Vagina (tissue), 2 donors: ENCODE data around the gene BTG3. TPM values are rescaled to one million over a fixed set of nuclear protein-coding genes. Genes with fewer than 3 reads are reported as not detected.

Experiments used
- DNase-seq, 2 donors: peaks; one replicate each; pipeline ENCODE4 v3.0.0-alpha.2; 2017; ENCODE audit errors: extremely low spot score in 2 of 2
- H3K27ac ChIP-seq: fragments of 200-600 bp; sonication (generic); one replicate; pipeline ENCODE4 v1.5.1; 2019
- H3K27me3 ChIP-seq: fragments of 200-600 bp; sonication (generic); one replicate; pipeline ENCODE4 v1.5.1; 2019
- H3K36me3 ChIP-seq, 2 donors: fragments of 200-600 bp; sonication (generic); one replicate each; pipeline ENCODE4 v1.5.1; 2017 to 2019
- H3K4me1 ChIP-seq: fragments of 200-600 bp; sonication (generic); one replicate; pipeline ENCODE4 v1.5.1; 2019
- H3K4me3 ChIP-seq, 2 donors: fragments of 200-600 bp; sonication (generic); 1 replicate in 1 of 2; 2 replicates in 1 of 2; pipeline ENCODE4 v1.5.1; 2016 to 2019
- H3K9me3 ChIP-seq: fragments of 200-600 bp; sonication (generic); one replicate; pipeline ENCODE4 v1.5.1; 2019
- POLR2A ChIP-seq, 2 donors: fragments of 450-650 bp; IDR thresholded peaks; one replicate each; pipeline ENCODE4 v1.6.1; 2017; ENCODE audit warnings: antibody characterized with exemption in 2 of 2, mild to moderate bottlenecking in 2 of 2, moderate library complexity in 2 of 2
- POLR2AphosphoS5 ChIP-seq, 2 donors: sonication (generic); formaldehyde crosslinking; IDR thresholded peaks; one replicate each; pipeline ENCODE4 v1.9.0; 2017; ENCODE audit warnings: antibody characterized with exemption in 2 of 2, mild to moderate bottlenecking in 2 of 2, low read depth in 1 of 2; ENCODE audit not compliant: insufficient read depth in 1 of 2
- intact Hi-C: fragments of 100-400 bp; cut with DNase I; formaldehyde crosslinking; loops from one replicate; pipeline ENCODE4 v1.15.1; 2023
- total RNA-seq: library from RNA; depleted of rRNA; stranded (reverse); fragments of >200 nt; gene quantifications from one replicate; pipeline ENCODE4 v1.2.3, GENCODE V29; 2016
- TF ChIP-seq, protein P1 (sequence below), 3 experiments: fragments of 450-650 bp in 2 of 3; fragments of 200-600 bp in 1 of 3; sonication (generic) in 1 of 3; IDR thresholded peaks; one replicate each; pipeline ENCODE4 v1.5.1; 2017 to 2019; ENCODE audit warnings: antibody characterized with exemption in 3 of 3, mild to moderate bottlenecking in 2 of 3, moderate library complexity in 2 of 3

Gene BTG3
- total RNA-seq, 1 donor from 2014 or later: 70.0 TPM

DNA sequence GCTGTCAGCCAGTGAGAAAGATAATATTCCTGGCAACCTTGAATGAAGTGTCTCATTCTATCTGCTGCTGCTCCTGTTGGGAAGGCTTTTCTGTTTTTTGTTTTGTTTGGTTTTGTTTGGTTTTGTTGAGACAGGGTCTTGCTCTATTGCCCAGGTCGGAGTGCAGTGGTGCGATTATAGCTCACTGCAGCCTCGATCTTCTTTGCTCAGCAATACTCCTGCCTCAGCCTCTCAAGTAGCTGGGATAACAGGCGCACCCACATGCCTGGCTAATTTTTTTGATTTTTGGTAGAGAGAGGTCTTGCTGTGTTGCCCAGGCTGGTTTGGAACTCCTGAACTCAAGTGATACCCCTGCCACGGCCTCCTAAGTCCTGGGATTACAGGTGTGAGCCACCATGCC, 37.6 kb downstream of the BTG3 start:
- intact Hi-C loops: no loop called here
- Histone ChIP-seq H3K27me3 (no peaks in the 10 kb centered on the region), H3K4me3 (no peak overlapping the region), H3K9me3 (no peaks in the 10 kb centered on the region), H3K4me1 (peaks cover 5% of the 10 kb centered on the region), H3K36me3 (no peaks in the 10 kb centered on the region), H3K27ac (no peak overlapping the region)
- DNase-seq: no peak
- no peak for TF ChIP-seq POLR2A (IDR thresholded peaks at IDR 0.05)
- no peak for TF ChIP-seq POLR2AphosphoS5 (IDR thresholded peaks at IDR 0.05; ENCODE audit: insufficient read depth in 1 of 2, low read depth in 1 of 2)
- TF ChIP-seq, protein P1, sequence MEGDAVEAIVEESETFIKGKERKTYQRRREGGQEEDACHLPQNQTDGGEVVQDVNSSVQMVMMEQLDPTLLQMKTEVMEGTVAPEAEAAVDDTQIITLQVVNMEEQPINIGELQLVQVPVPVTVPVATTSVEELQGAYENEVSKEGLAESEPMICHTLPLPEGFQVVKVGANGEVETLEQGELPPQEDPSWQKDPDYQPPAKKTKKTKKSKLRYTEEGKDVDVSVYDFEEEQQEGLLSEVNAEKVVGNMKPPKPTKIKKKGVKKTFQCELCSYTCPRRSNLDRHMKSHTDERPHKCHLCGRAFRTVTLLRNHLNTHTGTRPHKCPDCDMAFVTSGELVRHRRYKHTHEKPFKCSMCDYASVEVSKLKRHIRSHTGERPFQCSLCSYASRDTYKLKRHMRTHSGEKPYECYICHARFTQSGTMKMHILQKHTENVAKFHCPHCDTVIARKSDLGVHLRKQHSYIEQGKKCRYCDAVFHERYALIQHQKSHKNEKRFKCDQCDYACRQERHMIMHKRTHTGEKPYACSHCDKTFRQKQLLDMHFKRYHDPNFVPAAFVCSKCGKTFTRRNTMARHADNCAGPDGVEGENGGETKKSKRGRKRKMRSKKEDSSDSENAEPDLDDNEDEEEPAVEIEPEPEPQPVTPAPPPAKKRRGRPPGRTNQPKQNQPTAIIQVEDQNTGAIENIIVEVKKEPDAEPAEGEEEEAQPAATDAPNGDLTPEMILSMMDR (IDR thresholded peaks at IDR 0.05): no peak

DNA sequence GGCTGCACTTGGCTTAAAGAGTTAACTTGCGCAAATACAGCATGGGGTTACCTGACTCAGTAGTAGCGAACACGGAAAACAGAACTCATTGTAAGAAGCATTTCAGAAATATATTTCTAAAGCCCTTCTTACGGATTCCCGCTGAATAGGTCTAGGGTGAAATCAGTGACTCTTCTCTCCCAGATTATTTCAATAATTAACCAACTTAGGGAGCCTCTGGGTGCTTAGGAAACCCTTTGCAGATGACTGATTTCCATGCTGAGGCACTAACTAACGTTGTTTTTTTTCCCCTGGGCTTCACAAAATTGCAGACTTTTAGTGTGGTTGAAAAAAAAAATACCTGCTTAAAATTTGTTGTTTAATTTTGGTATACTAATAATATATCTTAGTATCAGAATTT, 40.3 kb downstream of the BTG3 start:
- peaks cover 5% of the 10 kb centered on the region for H3K4me1 ChIP-seq
- H3K27me3 ChIP-seq: no peaks in the 10 kb centered on the region
- H3K4me3 ChIP-seq: no peak overlapping the region
- no peaks in the 10 kb centered on the region for H3K36me3 ChIP-seq
- intact Hi-C loops: no loop called here
- H3K27ac ChIP-seq: no peak overlapping the region
- DNase-seq: no peak
- no peaks in the 10 kb centered on the region for H3K9me3 ChIP-seq
- TF ChIP-seq POLR2A (IDR thresholded peaks at IDR 0.05): no peak
- TF ChIP-seq POLR2AphosphoS5 (IDR thresholded peaks at IDR 0.05; ENCODE audit: insufficient read depth in 1 of 2, low read depth in 1 of 2): no peak
- TF ChIP-seq, protein P1 (IDR thresholded peaks at IDR 0.05): no peak

DNA sequence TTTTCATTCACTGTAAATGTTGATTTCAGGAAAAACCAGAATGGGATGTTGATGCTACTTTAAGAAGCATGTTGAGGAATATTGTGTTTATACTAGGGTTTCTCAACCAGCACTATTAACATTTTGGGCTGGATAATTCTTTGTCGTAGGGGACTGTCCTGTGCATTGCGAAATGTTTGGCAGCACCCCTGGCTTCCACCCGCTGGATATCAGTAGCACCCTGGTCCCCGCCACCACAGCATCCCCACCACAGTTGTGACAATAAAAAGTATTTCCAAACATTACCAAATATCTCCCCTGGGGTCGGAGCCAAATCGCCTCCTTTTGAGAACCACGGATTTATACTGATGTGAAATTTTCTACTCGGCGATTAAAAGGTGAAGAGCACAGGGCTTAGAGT, 41.9 kb downstream of the BTG3 start:
- Histone ChIP-seq H3K27ac (no peak overlapping the region), H3K27me3 (no peaks in the 10 kb centered on the region), H3K4me1 (no peaks in the 10 kb centered on the region), H3K9me3 (no peaks in the 10 kb centered on the region), H3K4me3 (no peak overlapping the region), H3K36me3 (no peaks in the 10 kb centered on the region)
- TF ChIP-seq, protein P1 (IDR thresholded peaks at IDR 0.05): no peak
- TF ChIP-seq POLR2A (IDR thresholded peaks at IDR 0.05) (no peak), POLR2AphosphoS5 (IDR thresholded peaks at IDR 0.05; ENCODE audit: insufficient read depth in 1 of 2, low read depth in 1 of 2) (no peak)
- intact Hi-C loops: no loop called here
- no peak for DNase-seq

DNA sequence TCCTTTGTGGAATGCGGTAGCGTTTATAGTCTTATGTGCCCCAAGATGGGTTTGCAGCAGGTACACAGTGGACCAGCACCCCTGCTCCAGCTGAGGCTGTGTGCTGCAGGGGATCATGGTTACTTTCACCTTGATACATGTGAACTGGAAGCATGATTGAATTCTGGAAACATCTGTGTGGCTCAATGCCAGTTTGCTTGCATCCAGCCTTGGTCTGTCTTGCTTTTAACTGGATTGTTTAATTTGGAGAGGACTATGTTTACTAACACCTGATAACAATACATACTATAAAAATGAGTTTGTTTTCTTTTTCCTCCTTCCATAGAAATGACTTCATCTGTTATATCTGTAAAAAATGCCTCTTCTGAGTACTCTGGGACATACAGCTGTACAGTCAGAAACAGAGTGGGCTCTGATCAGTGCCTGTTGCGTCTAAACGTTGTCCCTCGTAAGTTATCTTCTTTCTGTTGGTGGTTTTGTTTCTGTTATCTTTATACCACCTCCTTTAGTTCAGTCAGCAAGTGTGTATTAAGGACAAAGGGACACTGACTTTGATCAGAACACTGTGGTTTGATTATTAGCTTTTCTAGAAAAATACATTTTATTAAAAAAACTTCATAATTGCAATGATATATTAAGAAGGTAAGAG, 52.2 kb downstream of the BTG3 start:
- Histone ChIP-seq H3K36me3 (no peaks in the 10 kb centered on the region), H3K27ac (no peak overlapping the region)
- TF ChIP-seq POLR2A (IDR thresholded peaks at IDR 0.05) (no peak), POLR2AphosphoS5 (IDR thresholded peaks at IDR 0.05; ENCODE audit: insufficient read depth in 1 of 2, low read depth in 1 of 2) (no peak)
- TF ChIP-seq, protein P1 (IDR thresholded peaks at IDR 0.05): no peak

DNA sequence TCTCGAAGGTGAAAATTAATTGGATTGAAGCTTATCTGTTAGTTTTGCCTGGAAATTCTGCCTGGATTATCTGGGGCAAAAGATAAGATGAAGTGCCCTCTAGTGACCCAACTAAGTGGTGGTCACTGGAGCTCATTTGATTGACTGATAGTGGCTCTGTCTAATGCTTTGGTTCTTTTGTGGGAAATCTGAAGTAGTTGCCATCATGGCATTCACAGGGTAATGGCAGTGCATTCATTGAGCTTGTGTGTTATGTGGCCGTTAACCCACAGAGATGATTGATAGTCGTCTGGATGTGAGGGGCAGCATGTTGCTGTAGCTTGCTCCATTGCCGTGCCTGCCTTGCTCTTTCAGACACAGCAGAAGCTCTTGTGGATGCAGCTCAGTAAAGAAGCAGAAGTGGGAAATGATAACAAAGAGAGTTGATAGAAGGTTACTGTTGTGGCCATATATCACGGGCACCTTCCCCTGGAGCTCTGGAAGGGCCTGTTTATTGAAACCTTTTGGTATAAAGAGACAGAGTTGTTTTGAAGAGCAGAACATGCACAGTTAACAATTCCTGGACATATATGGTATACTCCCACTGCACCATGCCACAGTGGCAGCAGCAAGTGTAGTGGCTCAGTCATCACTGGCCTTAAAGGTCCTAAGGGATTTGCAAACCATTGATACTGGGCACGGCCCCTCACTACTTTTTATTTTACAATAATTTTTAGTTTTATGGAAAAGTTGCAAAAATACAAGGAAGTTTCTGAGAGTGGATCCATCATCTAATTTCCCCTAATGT, 57.8 kb downstream of the BTG3 start:
- Histone ChIP-seq H3K27ac (no peak overlapping the region), H3K36me3 (no peaks in the 10 kb centered on the region), H3K27me3 (no peaks in the 10 kb centered on the region), H3K4me3 (no peak overlapping the region), H3K4me1 (no peaks in the 10 kb centered on the region), H3K9me3 (no peaks in the 10 kb centered on the region)
- no peak for DNase-seq
- intact Hi-C loops: no loop called here
- no peak for TF ChIP-seq POLR2AphosphoS5 (IDR thresholded peaks at IDR 0.05; ENCODE audit: insufficient read depth in 1 of 2, low read depth in 1 of 2)
- TF ChIP-seq POLR2A (IDR thresholded peaks at IDR 0.05): no peak
- TF ChIP-seq, protein P1 (IDR thresholded peaks at IDR 0.05): no peak

More for the DNA sequence above, 52.2 kb downstream of the BTG3 start:
- Histone ChIP-seq H3K27me3 (no peaks in the 10 kb centered on the region), H3K4me1 (no peaks in the 10 kb centered on the region), H3K9me3 (no peaks in the 10 kb centered on the region), H3K4me3 (no peak overlapping the region)
- intact Hi-C loops: no loop called here
- no peak for DNase-seq
